Activated naive CD8-positive, alpha-beta T cell treated with anti-CD3 and anti-CD28 coated beads, Interleukin-2, amount 50 U/mL, for 24 hours (primary cell): ENCODE results near the gene TMEM187.

Experiments
- ATAC-seq: fragments of 150-1000 bp; cut with Tn5 transposase; one replicate; pipeline ENCODE4 v1.10.0; 2021
- DNase-seq: peaks from one replicate; pipeline ENCODE4 v3.0.0; 2021
- H3K27ac Mint-ChIP-seq: one replicate; pipeline ENCODE4 v1.8.0; 2021; ENCODE audit warnings: mild to moderate bottlenecking, mixed read lengths
- H3K27me3 Mint-ChIP-seq: one replicate; pipeline ENCODE4 v1.8.0; 2021; ENCODE audit warnings: mixed read lengths
- H3K36me3 Mint-ChIP-seq: one replicate; pipeline ENCODE4 v1.8.0; 2021; ENCODE audit warnings: low read depth, mixed read lengths
- H3K4me1 Mint-ChIP-seq: one replicate; pipeline ENCODE4 v1.8.0; 2021; ENCODE audit warnings: mixed read lengths
- H3K4me3 Mint-ChIP-seq: one replicate; pipeline ENCODE4 v1.8.0; 2021; ENCODE audit warnings: mild to moderate bottlenecking, moderate library complexity, mixed read lengths
- H3K9me3 Mint-ChIP-seq: one replicate; pipeline ENCODE4 v1.8.0; 2021; ENCODE audit warnings: mixed read lengths

Gene TMEM187

DNA sequence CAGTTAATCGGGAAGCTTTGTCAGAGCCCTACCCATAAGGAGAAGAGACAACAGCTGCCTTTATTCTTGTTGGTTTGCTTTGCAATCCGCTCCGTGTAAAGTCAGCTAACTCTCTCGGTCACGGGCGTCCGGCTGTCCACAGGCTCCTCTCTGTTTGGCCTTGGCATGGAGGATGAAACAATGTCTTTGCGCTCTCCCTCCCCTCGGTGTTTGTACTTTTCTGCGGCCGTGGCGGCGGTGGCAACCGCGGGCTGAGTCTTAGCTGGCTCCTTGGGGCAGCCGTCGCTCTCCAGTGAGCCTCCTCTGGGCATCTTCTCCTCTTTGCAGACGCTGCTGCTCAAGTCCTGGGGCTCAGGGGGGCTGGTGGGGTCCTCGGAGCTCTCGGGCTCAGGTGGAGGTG is 57.7 kb downstream of the TMEM187 start:
- H3K4me1 Mint-ChIP-seq = no peaks in the 10 kb centered on the region
- peaks cover 10% of the 10 kb centered on the region for H3K36me3 Mint-ChIP-seq
- no peaks in the 10 kb centered on the region for H3K9me3 Mint-ChIP-seq
- DNase-seq (no peak), ATAC-seq (no peak)
- H3K27me3 Mint-ChIP-seq = no peaks in the 10 kb centered on the region
- no peak overlapping the region for H3K27ac Mint-ChIP-seq
- no peak overlapping the region for H3K4me3 Mint-ChIP-seq

DNA sequence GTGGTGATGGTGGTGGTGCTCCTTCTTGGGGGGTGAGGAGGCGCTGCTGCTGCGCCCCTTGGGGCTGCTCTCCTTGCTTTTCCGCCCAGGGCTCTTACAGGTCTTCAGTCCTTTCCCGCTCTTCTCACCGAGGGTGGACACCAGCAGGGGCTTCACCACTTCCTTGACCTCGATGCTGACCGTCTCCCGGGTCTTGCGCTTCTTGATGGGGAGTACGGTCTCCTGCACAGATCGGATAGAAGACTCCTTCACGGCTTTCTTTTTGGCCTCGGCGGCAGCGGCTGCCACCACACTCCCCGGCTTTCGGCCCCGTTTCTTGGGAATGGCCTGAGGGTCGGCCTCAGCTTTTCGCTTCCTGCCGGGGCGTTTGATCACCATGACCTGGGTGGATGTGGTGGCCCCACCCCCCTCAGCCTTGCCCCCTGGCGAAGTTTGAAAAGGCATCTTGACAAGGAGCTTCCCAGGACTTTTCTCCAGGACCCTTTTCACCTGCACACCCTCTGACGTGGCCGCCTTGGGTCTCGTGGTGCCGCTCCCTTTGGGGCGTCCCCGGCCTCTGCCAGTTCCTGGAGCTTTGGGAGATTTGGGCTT is 58.3 kb downstream of the TMEM187 start:
- no peaks in the 10 kb centered on the region for H3K4me1 Mint-ChIP-seq
- no peak for ATAC-seq
- DNase-seq = no peak
- no peak overlapping the region for H3K4me3 Mint-ChIP-seq
- no peaks in the 10 kb centered on the region for H3K9me3 Mint-ChIP-seq
- H3K27ac Mint-ChIP-seq = no peak overlapping the region
- peaks cover 10% of the 10 kb centered on the region for H3K36me3 Mint-ChIP-seq
- H3K27me3 Mint-ChIP-seq = no peaks in the 10 kb centered on the region

DNA sequence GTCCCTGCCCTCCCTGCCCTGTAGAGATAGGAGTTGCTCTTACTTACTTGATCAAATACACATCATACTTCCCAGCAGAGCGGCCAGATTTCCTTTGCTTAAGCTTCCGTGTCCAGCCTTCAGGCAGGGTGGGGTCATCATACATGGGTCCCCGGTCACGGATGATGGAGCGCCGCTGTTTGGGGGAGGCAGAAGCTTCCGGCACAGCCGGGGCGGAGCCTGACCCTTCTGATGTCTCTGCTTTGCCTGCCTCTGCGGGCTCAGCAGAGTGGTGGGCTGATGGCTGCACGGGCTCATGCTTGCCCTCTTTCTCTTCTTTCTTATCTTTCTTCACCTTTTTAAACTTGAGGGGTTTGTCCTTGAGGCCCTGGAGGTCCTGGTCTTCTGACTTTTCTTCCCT is 59.6 kb downstream of the TMEM187 start:
- no peak for DNase-seq
- no peak overlapping the region for H3K4me3 Mint-ChIP-seq
- H3K27me3 Mint-ChIP-seq = no peaks in the 10 kb centered on the region
- H3K9me3 Mint-ChIP-seq = no peaks in the 10 kb centered on the region
- no peak overlapping the region for H3K27ac Mint-ChIP-seq
- peaks cover 10% of the 10 kb centered on the region for H3K36me3 Mint-ChIP-seq
- ATAC-seq = no peak
- H3K4me1 Mint-ChIP-seq = peaks cover 9% of the 10 kb centered on the region

DNA sequence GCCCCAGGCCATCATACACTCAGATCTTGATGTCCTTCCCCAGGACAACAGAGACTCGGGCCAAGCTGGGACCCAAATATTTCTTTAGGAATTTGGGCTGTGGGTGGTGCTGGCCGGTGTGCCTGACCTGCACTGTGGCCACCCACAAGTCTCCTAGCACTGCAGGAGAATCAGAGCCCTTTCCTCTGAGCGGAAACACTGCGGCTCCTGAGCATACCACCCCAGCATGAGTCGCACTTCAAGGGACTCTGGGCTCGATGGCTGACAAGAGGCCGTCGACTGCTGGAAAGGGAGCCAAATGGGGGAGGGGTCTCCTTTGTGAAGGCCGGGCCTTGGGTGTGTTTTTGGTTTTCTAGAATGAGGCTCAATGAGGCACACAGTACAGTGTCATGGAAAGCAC is 60.1 kb downstream of the TMEM187 start:
- ATAC-seq = no peak
- Mint-ChIP-seq H3K27me3 (no peaks in the 10 kb centered on the region), H3K9me3 (no peaks in the 10 kb centered on the region), H3K27ac (no peak overlapping the region), H3K36me3 (peaks cover 7% of the 10 kb centered on the region), H3K4me1 (peaks cover 13% of the 10 kb centered on the region), H3K4me3 (no peak overlapping the region)
- no peak for DNase-seq
